Vagina (tissue), 2 donors: Measurements from ENCODE around the gene GDA.

Experiments
- POLR2A ChIP-seq, 2 donors: fragments of 450-650 bp; IDR thresholded peaks; one replicate each; pipeline ENCODE4 v1.6.1; 2017; ENCODE audit warnings: antibody characterized with exemption in 2 of 2, mild to moderate bottlenecking in 2 of 2, moderate library complexity in 2 of 2
- POLR2AphosphoS5 ChIP-seq, 2 donors: sonication (generic); formaldehyde crosslinking; IDR thresholded peaks; one replicate each; pipeline ENCODE4 v1.9.0; 2017; ENCODE audit warnings: antibody characterized with exemption in 2 of 2, mild to moderate bottlenecking in 2 of 2, low read depth in 1 of 2; ENCODE audit not compliant: insufficient read depth in 1 of 2
- TF ChIP-seq, protein P1 (sequence below), 3 experiments: fragments of 450-650 bp in 2 of 3; fragments of 200-600 bp in 1 of 3; sonication (generic) in 1 of 3; IDR thresholded peaks; one replicate each; pipeline ENCODE4 v1.5.1; 2017 to 2019; ENCODE audit warnings: antibody characterized with exemption in 3 of 3, mild to moderate bottlenecking in 2 of 3, moderate library complexity in 2 of 3

DNA sequence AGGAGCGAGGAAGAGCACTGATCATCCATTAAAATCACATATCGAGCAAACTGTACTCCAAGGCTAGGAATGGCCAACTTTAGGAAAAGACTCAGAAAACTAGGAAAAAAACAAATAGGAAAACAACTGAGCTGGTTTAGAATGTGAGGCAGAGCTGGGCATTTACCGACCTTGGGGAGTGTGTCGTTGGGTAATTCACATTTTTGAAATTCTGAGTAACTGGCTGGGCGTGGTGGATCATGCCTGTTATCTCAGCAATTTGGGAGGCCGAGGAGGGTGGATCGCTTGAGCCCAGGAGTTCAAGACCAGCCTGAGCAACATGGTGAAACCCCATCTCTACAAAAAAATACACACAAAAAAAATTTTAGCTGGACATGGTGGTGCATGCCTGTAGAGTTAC, 145.7 kb downstream of the GDA start:
- TF ChIP-seq, protein P1, sequence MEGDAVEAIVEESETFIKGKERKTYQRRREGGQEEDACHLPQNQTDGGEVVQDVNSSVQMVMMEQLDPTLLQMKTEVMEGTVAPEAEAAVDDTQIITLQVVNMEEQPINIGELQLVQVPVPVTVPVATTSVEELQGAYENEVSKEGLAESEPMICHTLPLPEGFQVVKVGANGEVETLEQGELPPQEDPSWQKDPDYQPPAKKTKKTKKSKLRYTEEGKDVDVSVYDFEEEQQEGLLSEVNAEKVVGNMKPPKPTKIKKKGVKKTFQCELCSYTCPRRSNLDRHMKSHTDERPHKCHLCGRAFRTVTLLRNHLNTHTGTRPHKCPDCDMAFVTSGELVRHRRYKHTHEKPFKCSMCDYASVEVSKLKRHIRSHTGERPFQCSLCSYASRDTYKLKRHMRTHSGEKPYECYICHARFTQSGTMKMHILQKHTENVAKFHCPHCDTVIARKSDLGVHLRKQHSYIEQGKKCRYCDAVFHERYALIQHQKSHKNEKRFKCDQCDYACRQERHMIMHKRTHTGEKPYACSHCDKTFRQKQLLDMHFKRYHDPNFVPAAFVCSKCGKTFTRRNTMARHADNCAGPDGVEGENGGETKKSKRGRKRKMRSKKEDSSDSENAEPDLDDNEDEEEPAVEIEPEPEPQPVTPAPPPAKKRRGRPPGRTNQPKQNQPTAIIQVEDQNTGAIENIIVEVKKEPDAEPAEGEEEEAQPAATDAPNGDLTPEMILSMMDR (IDR thresholded peaks at IDR 0.05): no peak
- no peak for TF ChIP-seq POLR2A (IDR thresholded peaks at IDR 0.05)
- no peak for TF ChIP-seq POLR2AphosphoS5 (IDR thresholded peaks at IDR 0.05; ENCODE audit: insufficient read depth in 1 of 2, low read depth in 1 of 2)
